HG03025 (cell line): ENCODE data around the gene SPACA7.

Source experiments
- ATAC-seq: cut with Tn5 transposase; IDR thresholded peaks from one replicate; pipeline ENCODE4 v1.9.1; 2021; ENCODE audit warnings: mild to moderate bottlenecking, moderate library complexity; ENCODE audit not compliant: unreplicated experiment, low FRiP score

The SPACA7 gene

DNA sequence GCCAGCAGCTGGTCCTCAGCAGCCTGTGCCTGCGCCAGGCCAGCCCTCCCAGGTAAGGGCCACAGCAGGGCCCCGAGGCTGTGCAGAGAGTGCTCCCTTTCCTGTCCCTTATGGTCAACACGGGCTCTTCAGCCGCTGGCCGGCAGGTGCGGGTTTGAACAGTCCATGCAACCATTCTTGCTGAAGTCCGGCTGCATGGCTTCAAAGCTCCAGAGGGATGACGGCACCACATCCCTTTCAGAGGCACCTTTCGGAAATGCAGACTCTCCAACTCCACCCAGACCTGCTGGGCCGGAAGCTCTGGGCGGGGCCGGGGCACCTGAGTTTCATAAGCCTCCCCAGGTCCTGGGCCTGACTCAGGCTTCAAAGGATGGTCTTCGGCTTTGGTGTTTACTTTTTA, 81.3 kb downstream of the SPACA7 start:
- no peak for ATAC-seq

DNA sequence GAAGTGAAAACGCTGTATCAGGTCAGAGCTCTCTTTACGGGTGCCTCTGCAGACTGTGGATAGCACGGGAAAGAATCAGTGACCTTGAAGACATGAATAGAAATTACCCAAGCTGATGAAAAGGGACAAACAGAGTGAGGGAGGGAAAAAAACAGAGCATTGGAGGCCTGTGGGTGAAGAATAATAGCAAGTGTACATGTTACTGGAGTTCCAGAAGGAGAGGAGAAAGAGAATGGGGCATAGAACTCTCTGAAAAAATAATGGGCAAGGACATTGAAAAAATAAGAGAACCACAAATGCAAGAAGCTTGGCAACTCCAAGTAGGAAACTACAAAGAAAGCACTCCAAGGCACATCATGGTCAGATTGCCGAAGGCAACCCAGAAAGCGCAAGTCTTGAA, 86.3 kb downstream of the SPACA7 start:
- ATAC-seq = no peak

DNA sequence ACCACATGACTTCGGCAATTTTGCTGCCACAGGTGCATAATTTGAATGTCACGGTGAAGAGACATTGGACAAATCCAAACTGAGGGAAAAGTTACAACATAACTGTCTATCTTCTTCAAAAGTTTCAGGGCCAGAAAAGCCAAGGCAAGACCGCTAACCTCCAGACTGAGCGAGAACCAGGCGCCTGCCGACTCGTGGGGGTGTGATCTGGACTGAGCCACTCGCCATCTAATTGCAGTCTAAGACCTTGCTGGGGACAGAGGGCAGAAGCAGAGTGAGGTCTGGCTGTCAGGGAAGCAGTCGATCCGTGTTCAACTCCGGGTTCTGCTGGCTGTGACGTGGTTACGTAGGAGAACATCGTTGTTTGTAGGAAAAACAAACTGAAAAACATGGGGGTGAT, 88.6 kb downstream of the SPACA7 start:
- ATAC-seq = no peak

DNA sequence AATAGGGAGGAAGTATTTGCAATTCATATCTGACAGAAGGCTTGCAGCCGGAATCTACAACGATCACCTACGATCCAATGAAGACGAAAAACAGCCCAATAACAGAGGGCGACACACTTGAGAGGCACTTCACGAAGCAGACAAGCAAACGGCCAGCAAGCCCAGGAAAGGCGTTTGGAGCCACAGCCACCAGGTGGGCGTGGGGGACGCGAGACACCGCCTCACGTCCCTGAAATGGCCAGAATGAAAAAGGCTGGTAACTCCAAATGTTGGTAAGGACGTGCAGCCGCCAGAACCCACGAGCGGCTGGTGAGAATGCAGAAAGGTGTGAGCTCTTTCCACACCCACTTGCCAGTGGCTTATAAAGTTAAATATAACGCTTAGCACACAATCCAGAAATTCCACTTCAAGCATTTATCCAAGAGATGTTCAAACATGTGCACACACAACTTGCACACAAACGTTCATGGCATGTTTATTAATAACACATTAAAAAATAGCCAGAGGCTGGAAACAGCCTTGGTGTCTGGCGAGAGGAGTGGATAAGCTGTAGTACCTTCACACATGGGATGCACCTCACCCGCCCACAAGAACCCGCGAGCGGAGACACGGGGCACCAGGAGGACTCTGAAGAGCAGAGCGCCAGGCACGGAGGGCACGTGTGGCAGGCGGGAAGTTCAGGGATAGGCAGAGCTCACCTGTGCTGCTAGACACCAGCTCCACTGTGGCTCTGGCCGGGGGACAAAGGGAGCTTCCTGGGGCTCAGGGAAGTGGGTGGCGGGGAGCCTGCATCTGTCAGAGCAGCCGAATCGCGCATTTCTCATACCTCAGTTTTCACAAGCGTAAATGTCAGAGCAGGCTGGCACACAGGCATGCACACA, 89.3 kb downstream of the SPACA7 start:
- no peak for ATAC-seq

DNA sequence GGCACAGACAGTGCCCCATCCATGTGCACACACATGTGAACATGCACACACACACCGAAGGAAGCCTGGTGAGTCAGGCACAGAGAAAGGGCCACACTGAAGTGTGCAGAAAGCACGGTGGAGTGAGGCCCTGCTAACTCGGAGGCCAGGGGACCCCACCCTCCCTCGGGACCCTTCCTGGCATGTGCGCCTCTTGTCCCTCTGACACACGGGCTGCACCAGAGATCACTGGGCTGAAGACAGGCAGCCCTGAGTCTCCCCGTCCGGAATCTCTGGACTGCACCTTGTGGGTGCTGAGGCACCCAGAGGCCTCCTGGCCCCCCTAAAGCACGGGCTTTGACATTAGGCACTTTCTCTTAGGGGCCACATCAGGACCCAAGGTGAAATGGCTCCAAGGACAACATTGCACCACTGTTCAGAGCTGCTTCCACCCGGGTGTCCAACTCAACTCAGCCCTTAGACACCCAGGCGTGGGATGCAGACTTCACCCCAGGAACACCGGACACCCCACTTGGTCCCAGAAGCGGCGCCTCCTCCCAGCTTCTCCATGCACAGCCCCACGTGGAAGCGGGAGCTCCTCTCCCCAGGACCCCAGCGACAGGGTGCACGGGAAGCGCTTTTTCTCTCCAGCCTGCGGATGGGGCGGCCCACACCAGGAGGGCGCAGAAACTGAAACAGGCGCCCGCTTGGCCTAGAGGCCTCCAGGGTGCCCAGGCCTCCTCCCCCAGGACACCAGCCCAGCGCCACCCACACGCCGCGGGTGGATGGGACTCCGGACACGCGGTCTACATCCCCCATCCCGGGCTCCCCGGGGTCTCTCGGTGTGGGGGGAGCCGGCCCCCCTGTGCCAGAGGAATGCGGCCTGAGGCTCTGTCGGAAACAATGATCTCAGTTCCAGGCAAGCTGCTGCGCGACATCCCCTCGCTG, 90.2 kb downstream of the SPACA7 start:
- no peak for ATAC-seq

DNA sequence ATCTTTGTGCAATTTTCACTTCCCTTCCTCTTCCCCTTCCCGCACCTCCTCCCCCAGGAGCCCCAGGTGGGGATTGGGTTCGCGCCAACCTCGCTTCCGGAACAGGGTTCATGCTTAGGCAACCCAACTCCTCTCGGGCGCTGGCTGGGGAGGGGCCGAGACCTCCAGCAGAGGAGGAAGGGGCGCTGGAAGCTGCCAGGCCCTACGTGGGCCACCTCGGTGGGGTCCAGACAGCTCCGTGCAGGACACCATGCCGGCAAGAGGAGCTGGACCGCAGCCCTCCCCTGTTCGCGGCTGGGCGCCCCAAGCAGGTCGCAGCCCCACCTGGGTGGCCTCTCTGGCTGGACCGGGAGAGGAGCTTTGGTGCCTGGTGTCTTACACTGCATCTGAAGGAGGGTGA, 91.1 kb downstream of the SPACA7 start:
- ATAC-seq = no peak

DNA sequence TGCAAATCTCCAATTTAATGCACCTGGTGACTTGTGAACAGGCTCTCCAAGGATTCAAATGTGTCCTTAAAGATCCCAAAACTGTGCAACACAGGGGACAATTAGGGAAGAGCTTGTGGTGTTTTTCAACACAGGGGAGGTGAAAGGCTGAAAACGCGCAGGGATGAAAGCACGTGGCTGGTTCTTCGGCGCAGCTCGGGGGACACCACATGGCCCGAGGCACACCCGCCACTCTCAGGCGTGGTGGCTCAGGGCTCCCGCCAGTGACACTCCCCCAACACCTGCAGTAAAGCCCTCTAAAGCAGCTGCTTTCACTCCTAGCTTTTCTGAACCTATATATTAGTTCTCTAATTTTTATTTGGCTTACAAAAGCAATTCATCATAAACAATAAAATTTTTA, 91.9 kb downstream of the SPACA7 start:
- ATAC-seq = no peak

DNA sequence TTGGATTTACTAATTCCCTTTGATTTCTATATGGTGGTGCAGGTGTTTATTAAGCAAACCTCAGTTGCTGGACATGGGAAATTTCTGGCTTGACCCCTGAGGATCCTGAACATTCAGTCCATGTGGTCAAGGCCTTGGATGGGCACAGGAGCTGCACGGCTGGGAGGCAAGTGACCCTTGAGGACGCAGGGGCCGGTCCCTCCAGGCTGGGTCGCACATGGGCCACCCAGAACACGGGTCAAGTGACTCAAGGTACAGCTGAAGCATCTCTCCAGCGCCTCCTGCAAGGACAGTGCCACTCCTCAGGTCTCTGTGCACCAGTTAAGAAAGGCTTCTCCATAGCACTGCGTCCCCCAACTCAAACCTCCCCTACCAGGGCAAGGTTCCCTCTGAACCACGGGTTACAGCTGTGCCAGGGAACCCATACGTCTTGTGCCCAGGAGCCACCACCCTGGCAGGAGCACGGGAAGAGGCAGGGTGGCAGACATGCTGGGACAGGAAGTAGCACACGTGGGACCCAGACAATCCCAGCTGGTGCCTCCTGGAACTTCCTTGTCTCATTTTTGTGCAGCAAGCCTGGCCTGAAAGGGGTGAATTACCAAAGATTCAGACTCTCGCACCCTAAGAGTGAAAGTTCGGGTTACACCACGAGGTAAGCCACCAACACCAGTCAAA, 93.1 kb downstream of the SPACA7 start:
- ATAC-seq = no peak

DNA sequence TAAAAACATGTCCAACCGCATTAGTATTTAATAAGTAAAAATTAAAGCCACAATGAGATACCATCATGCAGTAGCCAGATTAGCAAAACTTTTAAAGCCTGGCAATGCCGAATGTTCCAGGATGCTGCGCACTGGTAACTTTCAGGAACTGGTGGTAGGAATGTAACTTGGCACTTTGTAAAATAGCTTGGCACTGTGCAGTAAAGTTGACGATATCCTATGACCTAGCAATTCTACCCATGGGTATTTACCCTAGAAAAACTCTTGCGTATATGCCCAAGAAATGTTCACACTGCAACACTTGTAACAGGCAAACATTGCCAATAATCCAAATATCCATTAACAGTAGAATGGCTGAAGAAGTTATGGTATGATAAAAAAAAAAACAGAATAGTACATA, 97.7 kb downstream of the SPACA7 start:
- no peak for ATAC-seq

DNA sequence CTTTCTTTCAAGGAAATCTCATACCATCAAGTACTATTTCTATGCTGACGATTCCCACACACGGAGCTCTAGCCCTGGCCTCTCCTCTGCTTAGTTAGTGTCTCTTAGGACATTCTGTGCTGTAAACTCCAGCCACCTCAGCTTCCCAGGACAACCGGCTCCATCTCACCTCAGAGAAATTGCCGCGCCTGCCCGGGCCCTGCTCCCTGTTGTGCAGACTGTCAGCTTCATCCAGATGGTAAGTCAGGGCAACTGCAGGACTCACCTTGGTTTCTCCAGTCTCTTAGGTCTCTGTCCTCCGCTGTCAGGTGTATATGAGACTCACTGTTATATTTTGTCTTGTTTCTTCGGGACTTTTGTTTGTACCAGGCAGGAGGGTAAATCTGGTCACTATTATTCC, 98.7 kb downstream of the SPACA7 start:
- no peak for ATAC-seq

DNA sequence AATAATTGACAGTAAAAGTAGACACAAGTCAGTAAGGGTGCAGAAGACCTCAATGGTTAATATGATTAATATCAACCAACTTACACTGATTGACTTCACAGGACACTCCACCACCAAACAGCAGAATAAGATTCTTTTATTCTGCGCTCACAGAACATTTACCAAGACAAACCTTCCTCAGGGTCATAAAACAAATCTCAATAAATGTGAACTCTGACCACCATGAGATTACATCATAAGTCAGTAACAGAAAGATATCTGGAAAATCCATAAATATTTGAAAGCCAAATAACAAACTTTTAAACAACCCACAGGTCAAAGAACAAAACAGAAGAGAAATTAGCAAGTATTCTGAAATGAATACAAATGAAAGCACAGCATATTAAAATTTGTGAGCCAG, 99.7 kb downstream of the SPACA7 start:
- ATAC-seq = no peak

DNA sequence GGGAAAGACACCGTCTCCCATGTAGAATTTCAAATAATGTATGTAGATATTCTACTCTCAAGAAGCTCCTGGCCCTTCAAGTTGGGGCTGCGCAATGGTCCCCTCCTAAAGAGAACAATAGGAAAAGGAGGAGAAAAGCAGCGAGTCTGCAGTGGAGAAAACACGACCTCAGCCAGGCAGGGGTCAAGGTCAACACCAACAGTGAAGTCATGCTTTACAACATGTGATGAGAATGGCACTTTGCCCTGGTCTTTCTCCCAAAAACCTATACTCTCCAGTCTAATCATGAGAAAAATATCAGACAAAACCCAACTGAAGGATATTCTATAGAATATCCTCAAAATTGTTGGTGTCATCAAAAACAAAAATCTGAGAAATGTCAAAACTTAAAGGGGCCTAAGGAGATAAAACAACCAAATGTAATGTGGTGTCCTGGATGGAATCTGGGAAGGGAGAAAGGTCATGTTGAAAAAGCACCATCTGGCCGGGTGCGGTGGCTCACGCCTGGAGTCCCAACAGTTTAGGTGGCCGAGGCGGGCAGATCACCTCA, 101.0 kb downstream of the SPACA7 start:
- no peak for ATAC-seq

DNA sequence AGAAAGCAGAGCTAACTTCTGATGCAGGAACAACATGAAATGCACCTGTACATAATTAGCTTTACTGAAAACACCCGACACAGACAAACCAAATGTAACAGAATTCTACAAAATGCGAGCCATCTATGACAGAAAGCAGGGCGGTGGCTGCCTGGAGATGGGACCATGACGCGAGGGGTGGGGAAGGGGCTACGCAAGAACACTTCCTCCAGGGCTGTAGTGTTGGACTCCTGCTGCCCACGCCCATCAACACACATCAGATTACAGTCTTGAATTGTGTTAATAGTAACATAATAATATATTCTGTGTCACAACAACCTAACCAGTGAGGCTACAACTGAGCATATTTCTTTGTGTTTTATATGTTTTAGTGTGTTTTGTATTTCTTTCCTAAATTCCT, 103.2 kb downstream of the SPACA7 start:
- no peak for ATAC-seq

DNA sequence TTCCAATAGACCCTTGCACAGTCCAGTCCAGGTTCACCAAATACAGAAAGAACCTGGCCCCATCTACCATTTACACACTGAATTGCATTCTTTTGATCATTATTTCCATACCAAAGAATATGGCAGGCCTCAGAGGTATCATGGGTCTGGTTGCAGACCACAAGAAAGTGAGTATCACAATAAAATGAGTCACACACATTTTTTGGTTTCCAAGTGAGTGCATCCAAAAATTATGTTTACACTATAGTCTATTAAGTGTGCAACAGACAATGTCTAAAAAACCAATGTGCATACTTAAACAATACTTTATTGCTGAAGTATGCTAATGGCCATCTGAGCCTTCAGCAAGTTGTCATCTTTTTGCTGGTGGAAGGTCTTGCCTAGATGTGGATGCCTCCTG, 105.3 kb downstream of the SPACA7 start:
- ATAC-seq = no peak

DNA sequence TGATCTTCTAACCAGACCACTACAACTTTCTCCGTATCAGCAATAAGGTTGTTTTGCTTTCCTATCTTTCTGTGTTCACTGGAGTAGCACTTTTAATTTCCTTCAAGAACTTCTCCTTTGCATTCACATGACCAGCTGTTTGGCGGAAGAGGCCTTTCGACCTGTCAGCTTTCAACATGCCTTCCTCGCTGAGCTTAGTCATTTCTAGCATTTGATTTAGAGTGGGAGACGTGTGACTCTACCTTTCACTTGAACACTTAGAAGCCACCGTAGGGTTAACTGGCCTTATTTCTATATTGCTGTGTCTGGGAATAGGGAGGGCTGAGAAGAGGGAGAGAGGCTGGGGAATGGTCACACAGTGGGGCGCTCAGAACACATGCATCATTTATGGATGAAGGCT, 107.1 kb downstream of the SPACA7 start:
- no peak for ATAC-seq
